ENCODE results near the gene ATP5F1E. TPM values are rescaled to one million over a fixed set of nuclear protein-coding genes. Genes with fewer than 3 reads are reported as not detected.

ATP5F1E gene
- total and polyA plus RNA-seq, 2 donors (not counting 3 experiments of a cell fraction or from before 2014, with no cell fraction given): 29.0 to 107 TPM

GRCh38 chr20:59071216-59071615 lies 39.1 kb upstream of the ATP5F1E start:
- DNase-seq (ENCODE audit: low read depth, low spot score) (no peak), FAIRE-seq (no peak)
- Histone ChIP-seq H3K27ac (ENCODE audit: insufficient read depth, low read depth, low read length) (no peak overlapping the region), H3K9me3 (replicated peaks; ENCODE audit: control insufficient read depth, insufficient read depth, low read length) (no peaks in the 10 kb centered on the region), H2AFZ (ENCODE audit: low read depth, low read length) (no peak overlapping the region), H3K27me3 (ENCODE audit: control insufficient read depth in 2 of 2, insufficient read depth in 2 of 2, low read length in 2 of 2) (peaks cover 10 to 38% of the 10 kb centered on the region in 2 experiments), H3K36me3 (ENCODE audit: control insufficient read depth in 2 of 2, extremely low read depth in 1 of 2, insufficient read depth in 2 of 2, low read length in 2 of 2) (no peaks in the 10 kb centered on the region), H3K4me1 (ENCODE audit: control insufficient read depth, extremely low read depth, insufficient read depth, low read length) (no peaks in the 10 kb centered on the region), H3K9me1 (replicated peaks; ENCODE audit: control insufficient read depth, extremely low read depth, insufficient read depth, low read length) (no peaks in the 10 kb centered on the region), H3K79me2 (ENCODE audit: control insufficient read depth, insufficient read depth, low read length) (no peaks in the 10 kb centered on the region), H3K4me2 (ENCODE audit: insufficient read depth, low read length) (no peak overlapping the region), H3K4me3 (replicated peaks in 1 of 3; ENCODE audit: insufficient read depth in 1 of 3, low read depth in 1 of 3, low read length in 3 of 3) (no peak overlapping the region), H4K20me1 (replicated peaks; ENCODE audit: control insufficient read depth, extremely low read depth, insufficient read depth, low read length) (no peaks in the 10 kb centered on the region), H3K9ac (replicated peaks; ENCODE audit: extremely low read depth, insufficient read depth, low read length) (no peak overlapping the region)
- dilution Hi-C loops (cut with MboI; ENCODE audit: extremely low pct_ligation_motif_present, low sequenced_read_pairs) (no loop called here), intact Hi-C loops (cut with micrococcal nuclease) (no loop called here)
- no TSS peak for BruUV-seq (replicated peaks)
- no peak for TF ChIP-seq CTCF (IDR thresholded peaks at IDR 0.05; ENCODE audit: extremely low read depth in 1 of 2, insufficient read depth in 1 of 2, low read depth in 1 of 2, low read length in 2 of 2)
- no peak for TF ChIP-seq EZH2 (IDR thresholded peaks at IDR 0.05; ENCODE audit: borderline replicate concordance, low read depth, low read length, severe bottlenecking)
- TF ChIP-seq POLR2AphosphoS5 (IDR thresholded peaks at IDR 0.05; ENCODE audit: insufficient read depth, low read depth, low read length): no peak
- no peak for TF ChIP-seq MYC (IDR thresholded peaks at IDR 0.05; ENCODE audit: low read depth, low read length)
- TF ChIP-seq JUN (IDR thresholded peaks at IDR 0.05; ENCODE audit: borderline replicate concordance, insufficient read depth, insufficient read length, low read depth): no peak
- TF ChIP-seq MAX (IDR thresholded peaks at IDR 0.05; ENCODE audit: insufficient read depth, insufficient read length): no peak
- TF ChIP-seq POLR2A (IDR thresholded peaks at IDR 0.05; ENCODE audit: low read depth, low read length): no peak
- TF ChIP-seq GATA2 (IDR thresholded peaks at IDR 0.05; ENCODE audit: insufficient read depth, insufficient read length, low read depth, low read length): no peak
- no peak for TF ChIP-seq FOS (IDR thresholded peaks at IDR 0.05; ENCODE audit: borderline replicate concordance, insufficient read depth, low read length)
- CTCF ChIA-PET: interaction anchor here (1.2 to 2.9 kb wide), 3 partner anchors 11 to 201 kb away, joined by 3 to 9 read pairs (median 4); no protein-coding TSS in a partner anchor
- POLR2A ChIA-PET: no interaction called here

Data from endothelial cell of umbilical vein (primary cell).